ENCODE data around the gene CISH.

Gene CISH

GRCh38 chr3:50611464-50612233 is at the start of gene CISH:
CISH (minus strand) TSS chr3:50611774; CDS start chr3:50611650, 124 bp downstream.
- peak within 1 kb of the TSS; percentile 57 for H3K4me3 ChIP-seq (ENCODE audit: low read length)
- DNase-seq (ENCODE audit: low read depth): no peak
- TF ChIP-seq, protein P1, sequence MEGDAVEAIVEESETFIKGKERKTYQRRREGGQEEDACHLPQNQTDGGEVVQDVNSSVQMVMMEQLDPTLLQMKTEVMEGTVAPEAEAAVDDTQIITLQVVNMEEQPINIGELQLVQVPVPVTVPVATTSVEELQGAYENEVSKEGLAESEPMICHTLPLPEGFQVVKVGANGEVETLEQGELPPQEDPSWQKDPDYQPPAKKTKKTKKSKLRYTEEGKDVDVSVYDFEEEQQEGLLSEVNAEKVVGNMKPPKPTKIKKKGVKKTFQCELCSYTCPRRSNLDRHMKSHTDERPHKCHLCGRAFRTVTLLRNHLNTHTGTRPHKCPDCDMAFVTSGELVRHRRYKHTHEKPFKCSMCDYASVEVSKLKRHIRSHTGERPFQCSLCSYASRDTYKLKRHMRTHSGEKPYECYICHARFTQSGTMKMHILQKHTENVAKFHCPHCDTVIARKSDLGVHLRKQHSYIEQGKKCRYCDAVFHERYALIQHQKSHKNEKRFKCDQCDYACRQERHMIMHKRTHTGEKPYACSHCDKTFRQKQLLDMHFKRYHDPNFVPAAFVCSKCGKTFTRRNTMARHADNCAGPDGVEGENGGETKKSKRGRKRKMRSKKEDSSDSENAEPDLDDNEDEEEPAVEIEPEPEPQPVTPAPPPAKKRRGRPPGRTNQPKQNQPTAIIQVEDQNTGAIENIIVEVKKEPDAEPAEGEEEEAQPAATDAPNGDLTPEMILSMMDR (conservative IDR thresholded peaks at IDR 0.05; ENCODE audit: low read depth, low read length): peak; percentile 54

- TF ChIP-seq, protein P1 (conservative IDR thresholded peaks at IDR 0.05; ENCODE audit: low read depth, low read length): no peak
- DNase-seq (ENCODE audit: low read depth): no peak
Measured at GRCh38 chr3:50660386-50660785, 48.8 kb upstream of the CISH start.

GRCh38 chr3:50658831-50659230 is 47.3 kb upstream of the CISH start:
- TF ChIP-seq, protein P1 (conservative IDR thresholded peaks at IDR 0.05; ENCODE audit: low read depth, low read length): no peak
- DNase-seq (ENCODE audit: low read depth): no peak
- no peak overlapping the region for H3K4me3 ChIP-seq (ENCODE audit: low read length)

More at GRCh38 chr3:50660386-50660785, 48.8 kb upstream of the CISH start:
- no peak overlapping the region for H3K4me3 ChIP-seq (ENCODE audit: low read length)

- DNase-seq (ENCODE audit: low read depth): no peak
- TF ChIP-seq, protein P1 (conservative IDR thresholded peaks at IDR 0.05; ENCODE audit: low read depth, low read length): no peak
- H3K4me3 ChIP-seq (ENCODE audit: low read length): no peak overlapping the region
Measured at GRCh38 chr3:50658416-50658815, 46.8 kb upstream of the CISH start.

DNA sequence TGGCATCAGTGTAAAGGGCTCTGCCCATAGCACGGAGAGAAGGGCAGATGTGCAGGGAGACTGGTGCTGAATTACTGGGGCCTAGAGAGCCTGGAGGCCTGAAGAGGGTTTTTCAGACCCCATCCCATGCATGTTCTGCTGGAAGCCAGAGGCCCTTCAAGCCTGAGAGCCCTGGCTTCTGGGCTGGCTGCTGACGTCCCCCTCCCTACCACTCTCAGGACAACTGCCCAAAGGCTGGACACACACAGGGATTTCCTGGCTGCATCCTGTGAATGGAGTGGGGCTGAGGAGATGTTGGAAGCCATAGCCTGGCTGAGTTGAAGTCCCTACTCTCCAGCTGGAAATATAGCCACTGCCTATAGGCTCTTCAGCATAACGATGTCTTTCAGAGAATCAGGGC is 46.2 kb upstream of the CISH start:
- no peak overlapping the region for H3K4me3 ChIP-seq (ENCODE audit: low read length)
- no peak for DNase-seq (ENCODE audit: low read depth)
- TF ChIP-seq, protein P1 (conservative IDR thresholded peaks at IDR 0.05; ENCODE audit: low read depth, low read length): no peak

GRCh38 chr3:50657407-50657806 is 45.8 kb upstream of the CISH start:
- no peak overlapping the region for H3K4me3 ChIP-seq (ENCODE audit: low read length)
- DNase-seq (ENCODE audit: low read depth): no peak
- TF ChIP-seq, protein P1 (conservative IDR thresholded peaks at IDR 0.05; ENCODE audit: low read depth, low read length): no peak
